HG03354 (cell line): ENCODE measurements around the gene LRRC53.

Experiments
- ATAC-seq: cut with Tn5 transposase; IDR thresholded peaks from one replicate; pipeline ENCODE4 v1.9.1; 2021; ENCODE audit warnings: mild to moderate bottlenecking; ENCODE audit not compliant: unreplicated experiment, poor library complexity, severe bottlenecking

LRRC53 gene, protein sequence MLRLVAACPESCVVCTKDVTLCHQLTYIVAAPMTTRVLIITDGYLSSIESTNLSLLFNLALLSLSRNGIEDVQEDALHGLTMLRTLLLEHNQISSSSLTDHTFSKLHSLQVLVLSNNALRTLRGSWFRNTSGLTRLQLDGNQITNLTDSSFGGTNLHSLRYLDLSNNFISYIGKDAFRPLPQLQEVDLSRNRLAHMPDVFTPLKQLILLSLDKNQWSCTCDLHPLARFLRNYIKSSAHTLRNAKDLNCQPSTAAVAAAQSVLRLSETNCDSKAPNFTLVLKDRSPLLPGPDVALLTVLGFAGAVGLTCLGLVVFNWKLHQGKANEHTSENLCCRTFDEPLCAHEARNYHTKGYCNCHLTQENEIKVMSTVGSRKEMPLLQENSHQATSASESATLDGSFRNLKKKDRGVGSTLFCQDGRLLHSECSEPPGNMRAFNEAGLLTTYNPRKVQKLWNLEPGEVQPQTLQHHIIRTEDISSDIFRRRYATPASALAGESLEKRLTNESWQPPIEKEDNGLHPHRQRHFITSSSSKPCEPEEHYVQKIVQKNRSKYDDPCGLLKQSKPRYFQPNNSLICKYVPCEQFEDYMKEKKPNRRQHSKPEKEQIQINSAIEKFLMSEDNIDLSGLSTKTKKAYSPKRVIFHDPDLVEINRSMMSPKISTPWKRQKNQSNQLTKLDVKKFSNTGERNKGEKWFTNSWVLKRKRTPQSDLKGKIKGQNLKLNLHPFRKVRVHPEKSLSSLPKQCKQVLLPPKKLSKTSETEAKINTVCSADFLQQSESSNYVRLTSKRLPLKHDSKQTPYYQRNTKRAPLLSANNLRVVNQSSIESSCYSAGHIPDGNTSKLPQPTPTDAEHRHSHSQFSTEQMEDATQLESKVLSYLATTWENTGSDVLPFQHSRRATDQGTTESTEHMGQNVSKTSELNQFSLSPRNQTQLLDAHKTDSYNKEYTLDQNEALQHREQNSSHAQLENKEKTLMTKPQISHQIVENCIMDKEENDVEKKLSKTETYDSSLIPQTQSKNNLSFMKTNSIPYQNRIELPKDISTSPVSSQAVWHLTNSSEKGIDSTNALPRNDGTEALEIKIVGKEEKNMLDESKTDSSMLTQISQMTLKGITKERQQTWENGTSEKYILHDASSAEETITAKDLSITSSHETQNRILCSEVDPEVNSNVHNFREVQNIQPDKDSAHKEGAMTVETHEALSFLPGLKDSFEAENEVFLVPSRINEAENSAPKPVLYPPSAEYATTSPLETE

GRCh38 chr1:74512170-74512915 is at the start of gene LRRC53:
Gene LRRC53 (minus strand): TSS chr1:74512611. CDS start chr1:74483349, 29,262 bp downstream.
- no peak for ATAC-seq

DNA sequence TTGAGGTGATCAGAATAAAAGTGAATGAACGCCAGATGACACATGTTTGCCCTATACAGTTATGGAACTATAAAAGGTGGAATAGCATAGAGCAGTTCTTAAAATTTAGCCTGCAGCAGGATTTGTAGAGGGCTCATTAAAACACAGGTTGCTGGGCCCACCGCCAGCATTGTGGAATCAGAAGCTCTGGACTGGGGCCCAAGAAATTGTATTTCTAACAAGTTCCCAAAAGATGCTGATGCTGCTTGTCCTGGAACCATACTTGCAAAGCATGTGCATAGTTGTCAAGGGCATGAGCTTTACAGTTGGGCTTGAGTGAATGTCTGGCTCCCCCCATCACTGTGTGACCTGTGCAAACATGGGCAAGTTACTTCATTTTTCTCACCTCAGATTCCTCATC is 37.5 kb upstream of the LRRC53 start:
- no peak for ATAC-seq

DNA sequence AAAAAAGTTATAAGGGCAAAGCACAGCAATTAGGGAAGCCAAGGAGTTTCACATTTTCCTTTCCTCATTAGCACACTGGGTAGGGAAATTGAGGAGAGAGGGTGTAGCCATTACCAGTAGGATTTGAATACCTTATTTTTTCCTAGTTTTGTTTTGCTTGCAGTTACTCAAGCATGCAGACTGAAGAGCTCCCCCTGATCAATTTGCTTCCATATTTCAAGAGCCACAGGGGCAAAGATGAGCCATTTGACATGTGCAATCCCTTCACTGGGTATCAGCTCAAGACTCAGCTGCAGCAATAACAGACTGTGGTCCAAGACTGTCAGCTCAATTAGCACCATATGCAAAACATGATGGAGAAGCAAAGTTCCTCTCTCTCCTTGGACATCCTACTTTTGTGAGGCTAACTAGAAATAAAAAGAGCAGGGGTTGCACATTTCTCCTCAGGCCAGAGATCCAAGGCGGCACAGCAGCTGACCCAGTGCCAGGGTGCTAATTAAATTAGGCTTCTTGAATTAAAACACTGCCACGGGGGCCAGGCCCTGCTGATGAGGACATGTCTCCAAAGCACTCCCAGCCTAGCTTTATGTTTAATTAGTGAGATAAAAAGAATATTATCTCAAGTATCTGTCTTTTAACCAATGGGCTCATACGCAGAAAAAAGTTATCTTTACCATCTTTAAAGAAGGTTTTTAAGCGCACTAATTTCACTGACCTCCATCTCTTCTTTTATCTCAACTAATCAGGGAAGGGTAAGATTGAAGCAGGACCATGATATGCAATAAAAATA is 36.7 kb upstream of the LRRC53 start:
- ATAC-seq = no peak

- no peak for ATAC-seq
These were observed 33.4 kb upstream of the LRRC53 start for GRCh38 chr1:74545821-74546220.

- no peak for ATAC-seq
These were observed 21.8 kb upstream of the LRRC53 start for GRCh38 chr1:74534241-74534640.

DNA sequence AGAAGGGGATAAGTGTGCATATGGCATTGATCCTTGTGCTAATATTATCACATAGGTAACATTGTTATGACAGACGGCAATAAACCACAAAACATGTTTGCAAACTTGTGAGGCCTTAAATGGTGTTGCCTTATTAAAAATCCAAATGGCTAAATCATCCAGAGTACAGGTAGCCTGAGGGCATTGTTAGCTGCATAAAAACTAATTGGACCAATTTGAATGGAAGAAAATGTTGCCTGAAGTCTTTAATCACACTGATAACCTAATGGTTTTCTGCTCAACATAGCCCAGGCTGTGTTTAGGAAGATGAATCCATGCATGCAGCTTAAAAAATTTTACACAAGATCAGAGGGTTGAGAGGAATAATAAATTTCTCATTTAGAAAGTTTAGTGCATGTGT is 19.4 kb upstream of the LRRC53 start:
- ATAC-seq = no peak

GRCh38 chr1:74530892-74531291 is 18.5 kb upstream of the LRRC53 start:
- ATAC-seq = no peak

GRCh38 chr1:74528123-74528522 is 15.7 kb upstream of the LRRC53 start:
- no peak for ATAC-seq

DNA sequence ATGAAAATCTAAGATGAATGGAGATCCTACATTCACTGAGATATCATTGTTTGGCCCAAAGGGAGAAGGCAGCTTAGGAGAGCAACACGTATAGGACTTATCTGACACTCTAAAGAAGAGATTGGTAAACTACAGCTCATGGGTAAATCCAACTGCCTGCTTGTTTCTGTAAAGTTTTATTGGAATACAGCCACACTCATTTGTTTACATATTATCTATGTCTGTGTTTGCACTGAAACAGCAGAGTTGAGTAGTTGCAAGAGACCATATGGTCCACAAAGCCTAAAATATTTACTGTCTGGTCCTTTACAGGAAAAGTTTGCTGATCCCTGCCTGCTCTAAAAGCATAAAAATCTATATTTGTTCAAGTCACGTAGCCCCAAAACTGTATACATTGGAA is 14.3 kb upstream of the LRRC53 start:
- ATAC-seq = no peak

DNA sequence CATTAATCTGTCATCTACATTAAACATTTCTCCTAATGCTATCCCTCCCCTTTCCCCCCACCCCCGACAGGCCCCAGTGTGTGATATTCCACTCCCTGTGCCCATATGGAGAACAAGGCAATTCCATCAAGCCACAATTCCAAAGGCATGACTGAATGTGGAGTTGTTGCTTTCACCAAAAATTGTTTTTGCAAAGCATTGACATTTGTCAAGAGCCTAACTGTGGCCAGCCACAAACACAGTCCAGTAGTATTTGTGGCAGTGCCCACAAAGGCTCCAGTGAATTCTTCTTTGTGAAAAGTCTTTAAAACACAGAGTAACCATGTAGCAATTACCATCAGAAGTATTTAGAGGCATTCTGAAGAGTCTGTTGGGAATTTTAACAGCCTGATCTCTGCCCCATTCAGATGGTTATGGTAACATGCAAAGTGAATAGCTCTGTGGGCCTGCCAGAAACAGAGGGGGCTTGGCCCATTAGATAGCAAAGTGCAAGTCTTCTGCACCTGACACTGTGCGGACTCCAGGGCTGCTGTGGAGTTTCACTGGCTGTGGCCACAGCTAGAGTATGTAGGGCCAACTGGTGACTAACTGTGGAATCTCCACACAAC is 11.6 kb upstream of the LRRC53 start:
- ATAC-seq = no peak

GRCh38 chr1:74522148-74522547 is 9.7 kb upstream of the LRRC53 start:
- no peak for ATAC-seq

DNA sequence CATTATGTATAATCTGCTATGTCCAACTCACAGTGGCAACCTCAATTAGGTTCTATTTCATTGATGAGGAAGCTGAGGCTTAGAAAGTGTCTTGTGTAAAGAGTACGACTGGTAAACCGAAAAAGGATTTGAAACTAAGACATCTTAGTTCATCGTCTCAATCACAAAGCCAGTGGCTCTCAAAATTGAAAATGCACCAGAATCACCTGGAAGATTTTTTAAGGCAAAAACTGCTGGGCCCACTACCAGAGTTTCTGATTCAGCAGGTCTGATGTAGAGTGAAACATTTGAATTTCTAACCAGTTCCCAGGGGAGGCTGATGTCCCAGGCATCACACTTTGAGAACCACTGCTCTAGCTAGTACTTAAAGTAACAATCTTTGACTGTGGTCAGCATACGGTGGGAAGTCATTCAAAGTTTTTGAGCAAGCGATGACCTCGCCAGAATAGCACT is 5.2 kb upstream of the LRRC53 start:
- ATAC-seq = peak; percentile 76

- no peak for ATAC-seq
These were observed 1.2 kb upstream of the LRRC53 start for GRCh38 chr1:74513411-74514300.

DNA sequence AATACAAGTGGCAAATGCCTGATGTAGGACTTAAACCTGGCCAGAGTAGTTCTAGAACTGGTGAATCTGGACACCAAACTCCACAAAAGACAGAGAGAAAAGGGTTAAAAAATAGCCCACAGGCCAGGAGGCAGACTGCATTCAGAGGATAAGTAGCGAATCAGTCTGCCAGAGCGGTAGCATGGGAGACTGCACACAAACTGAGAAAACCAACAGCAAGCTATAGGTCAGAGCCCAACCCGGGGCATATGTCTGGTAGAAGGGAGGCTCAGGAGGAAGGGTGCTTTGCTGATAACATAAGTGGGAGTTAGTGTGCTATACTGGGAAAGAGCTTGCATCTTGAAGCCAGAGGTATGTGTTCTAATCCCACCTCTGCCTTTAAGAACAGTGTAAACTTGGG is 4.0 kb downstream of the LRRC53 start:
- no peak for ATAC-seq

DNA sequence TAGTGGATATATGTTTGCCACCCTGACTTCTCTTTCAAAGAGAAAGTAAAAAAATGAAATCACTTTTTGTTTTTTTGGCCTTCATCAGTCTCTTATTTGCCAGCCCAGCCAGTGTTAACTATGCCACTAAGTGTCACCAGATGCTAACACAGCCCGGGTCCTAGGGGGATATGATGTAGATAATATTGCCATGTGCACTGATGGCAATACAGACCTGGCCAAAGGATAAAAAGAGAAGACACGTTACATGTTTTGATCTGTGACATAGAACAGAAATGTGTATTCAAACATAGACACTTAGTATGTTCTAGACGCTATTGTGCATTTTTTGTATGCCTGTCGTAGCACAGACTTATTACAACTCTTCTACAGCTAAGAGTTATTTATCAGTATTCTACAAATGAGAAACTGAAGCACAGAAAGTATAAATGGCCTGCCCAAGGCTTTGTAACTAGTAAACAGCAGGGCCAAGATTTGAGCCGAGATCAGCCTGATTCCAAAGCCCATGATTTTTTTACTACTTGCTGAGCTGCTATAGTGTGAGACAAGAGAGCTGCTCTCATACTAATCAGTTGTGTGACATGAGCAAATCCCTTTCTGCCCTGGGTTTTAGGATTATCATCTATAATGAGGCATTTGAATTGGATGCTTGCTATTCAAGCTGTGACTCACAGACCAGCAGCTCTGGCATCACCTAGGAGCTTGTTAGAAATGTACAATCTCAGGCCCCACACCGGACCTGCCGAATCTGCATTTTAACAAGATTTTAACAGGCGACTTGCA is 6.3 kb downstream of the LRRC53 start:
- no peak for ATAC-seq

GRCh38 chr1:74504933-74505512 is 7.4 kb downstream of the LRRC53 start:
- ATAC-seq = no peak
